Stimulated activated CD4-positive, alpha-beta T cell treated with anti-CD3 and anti-CD28 coated beads, Interleukin-4, amount 100 ng/mL, for 48 hours (primary cell): Measurements from ENCODE around the gene FAAP20.

Experiments
- DNase-seq, 2 donors: peaks; one replicate each; pipeline ENCODE4 v3.0.0-alpha.2; 2020; ENCODE audit warnings: low read depth in 2 of 2

The FAAP20 gene

GRCh38 chr1:2230781-2231531 lies 36.4 kb upstream of the FAAP20 start:
- DNase-seq, result no peak

- DNase-seq, result no peak
These were observed 35.5 kb upstream of the FAAP20 start for GRCh38 chr1:2229911-2230731.

- peak in 1 of 2 donors; percentile 50 for DNase-seq
These were observed 34.7 kb upstream of the FAAP20 start for GRCh38 chr1:2229037-2229864.

GRCh38 chr1:2228694-2229036 lies 34.1 kb upstream of the FAAP20 start:
- no peak for DNase-seq

GRCh38 chr1:2228157-2228594 lies 33.6 kb upstream of the FAAP20 start, which contains the start of gene SKI:
Gene SKI (plus strand): TSS chr1:2228319. CDS start chr1:2228767, 448 bp downstream.
- DNase-seq, result no peak

GRCh38 chr1:2227346-2228156 lies 33.0 kb upstream of the FAAP20 start:
- DNase-seq, result peak; percentile 94

GRCh38 chr1:2226525-2227345 lies 32.2 kb upstream of the FAAP20 start:
- no peak for DNase-seq

- DNase-seq, result no peak
These were observed 30.3 kb upstream of the FAAP20 start for GRCh38 chr1:2224631-2225428.

- no peak for DNase-seq
These were observed 29.6 kb upstream of the FAAP20 start for GRCh38 chr1:2224170-2224584.

GRCh38 chr1:2221271-2221670 lies 26.7 kb upstream of the FAAP20 start:
- DNase-seq, result no peak

GRCh38 chr1:2216767-2217058 lies 22.1 kb upstream of the FAAP20 start:
- no peak for DNase-seq

GRCh38 chr1:2215909-2216766 lies 21.6 kb upstream of the FAAP20 start:
- DNase-seq, result no peak

GRCh38 chr1:2215329-2215728 lies 20.8 kb upstream of the FAAP20 start:
- DNase-seq, result no peak

- no peak for DNase-seq
These were observed 20.1 kb upstream of the FAAP20 start for GRCh38 chr1:2214541-2215241.

GRCh38 chr1:2213576-2214505 lies 19.3 kb upstream of the FAAP20 start:
- DNase-seq, result no peak

GRCh38 chr1:2212532-2213491 lies 18.2 kb upstream of the FAAP20 start:
- DNase-seq, result no peak
